Esophagus muscularis mucosa (tissue), 4 donors: ENCODE data around the gene ARF1.

ENCODE experiments used
- CTCF ChIP-seq, 3 experiments: fragments of 200-600 bp in 2 of 3; fragments of 450-650 bp in 1 of 3; sonication (generic) in 2 of 3; IDR thresholded peaks; one replicate each; pipeline ENCODE4 v1.5.1; 2017 to 2019; ENCODE audit warnings: antibody characterized with exemption in 3 of 3, mild to moderate bottlenecking in 2 of 3, moderate library complexity in 1 of 3
- EP300 ChIP-seq: sonication (generic); formaldehyde crosslinking; IDR thresholded peaks from one replicate; pipeline ENCODE4 v1.6.1; 2017; ENCODE audit warnings: antibody characterized with exemption
- POLR2A ChIP-seq: fragments of 450-650 bp; IDR thresholded peaks from one replicate; pipeline ENCODE4 v1.6.1; 2017; ENCODE audit warnings: antibody characterized with exemption, moderate library complexity, mild to moderate bottlenecking, low read depth

- TF ChIP-seq CTCF (IDR thresholded peaks at IDR 0.05) = no peak
- TF ChIP-seq POLR2A = no peak
- TF ChIP-seq EP300 = no peak
Observed at GRCh38 chr1:228075801-228076271, 6.7 kb upstream of the ARF1 start.
